Subcutaneous abdominal adipose tissue (tissue), 5 donors: ENCODE measurements around the gene PDE4D.

Source experiments
- H3K27ac ChIP-seq: one replicate; pipeline ENCODE4 v1.7.0; 2013; ENCODE audit warnings: low read depth, mild to moderate bottlenecking, inconsistent platforms, low read length, moderate library complexity
- H3K27me3 ChIP-seq, 5 donors: one replicate each; pipeline ENCODE4 v1.7.0; 2013; ENCODE audit warnings: low read length in 5 of 5, inconsistent platforms in 1 of 5; ENCODE audit not compliant: control insufficient read depth in 5 of 5, insufficient read depth in 4 of 5
- H3K36me3 ChIP-seq, 5 donors: one replicate each; pipeline ENCODE4 v1.7.0; 2013; ENCODE audit warnings: low read length in 5 of 5; ENCODE audit not compliant: control insufficient read depth in 5 of 5, insufficient read depth in 5 of 5
- H3K4me1 ChIP-seq, 5 donors: one replicate each; pipeline ENCODE4 v1.7.0; 2013; ENCODE audit warnings: low read length in 5 of 5, mild to moderate bottlenecking in 3 of 5, moderate library complexity in 1 of 5; ENCODE audit not compliant: control insufficient read depth in 5 of 5, insufficient read depth in 5 of 5
- H3K4me3 ChIP-seq, 5 donors: one replicate each; pipeline ENCODE4 v1.7.0; 2013; ENCODE audit warnings: low read length in 5 of 5, low read depth in 1 of 5
- H3K9ac ChIP-seq, 5 donors: one replicate each; pipeline ENCODE4 v1.7.0; 2013; ENCODE audit warnings: low read length in 5 of 5, mild to moderate bottlenecking in 4 of 5, moderate library complexity in 3 of 5
- H3K9me3 ChIP-seq, 5 donors: one replicate each; pipeline ENCODE4 v1.7.0; 2013; ENCODE audit warnings: low read length in 5 of 5; ENCODE audit not compliant: control insufficient read depth in 5 of 5
- donor health status: healthy.
- donor health status: healthy.
- donor health status: healthy.
- donor health status: healthy.
- donor health status: healthy.

PDE4D gene

GRCh38 chr5:59206132-59206581, 687.4 kb downstream of the PDE4D start:
- Histone ChIP-seq H3K9ac (no peak overlapping the region), H3K4me1 (peaks cover 0 to 3% (median 0%) of the 10 kb centered on the region in 5 donors), H3K4me3 (no peak overlapping the region), H3K27ac (no peak overlapping the region), H3K27me3 (no peaks in the 10 kb centered on the region), H3K9me3 (no peaks in the 10 kb centered on the region), H3K36me3 (no peaks in the 10 kb centered on the region)

GRCh38 chr5:59204114-59204897, 689.2 kb downstream of the PDE4D start:
- no peak overlapping the region for H3K27ac ChIP-seq
- H3K4me3 ChIP-seq, result no peak overlapping the region
- H3K4me1 ChIP-seq, result no peaks in the 10 kb centered on the region
- H3K9ac ChIP-seq, result no peak overlapping the region
- H3K9me3 ChIP-seq, result no peaks in the 10 kb centered on the region
- H3K27me3 ChIP-seq, result no peaks in the 10 kb centered on the region
- no peaks in the 10 kb centered on the region for H3K36me3 ChIP-seq

GRCh38 chr5:59199868-59200267, 693.7 kb downstream of the PDE4D start:
- Histone ChIP-seq H3K4me3 (no peak overlapping the region), H3K36me3 (no peaks in the 10 kb centered on the region), H3K9me3 (no peaks in the 10 kb centered on the region), H3K9ac (no peak overlapping the region), H3K27ac (no peak overlapping the region), H3K4me1 (no peaks in the 10 kb centered on the region), H3K27me3 (no peaks in the 10 kb centered on the region)

- no peaks in the 10 kb centered on the region for H3K9me3 ChIP-seq
- H3K27me3 ChIP-seq, result no peaks in the 10 kb centered on the region
- H3K36me3 ChIP-seq, result no peaks in the 10 kb centered on the region
- no peaks in the 10 kb centered on the region for H3K4me1 ChIP-seq
- no peak overlapping the region for H3K9ac ChIP-seq
- no peak overlapping the region for H3K27ac ChIP-seq
- H3K4me3 ChIP-seq, result no peak overlapping the region
Observed at GRCh38 chr5:59198832-59199231, 694.7 kb downstream of the PDE4D start.

- Histone ChIP-seq H3K36me3 (no peaks in the 10 kb centered on the region), H3K27ac (no peak overlapping the region), H3K9ac (no peak overlapping the region), H3K4me3 (no peak overlapping the region), H3K27me3 (no peaks in the 10 kb centered on the region), H3K4me1 (no peaks in the 10 kb centered on the region), H3K9me3 (no peaks in the 10 kb centered on the region)
Observed at GRCh38 chr5:59198365-59198764, 695.2 kb downstream of the PDE4D start.

GRCh38 chr5:59197911-59198310, 695.6 kb downstream of the PDE4D start:
- no peak overlapping the region for H3K27ac ChIP-seq
- no peaks in the 10 kb centered on the region for H3K36me3 ChIP-seq
- H3K9me3 ChIP-seq, result no peaks in the 10 kb centered on the region
- no peak overlapping the region for H3K4me3 ChIP-seq
- no peak overlapping the region for H3K9ac ChIP-seq
- no peaks in the 10 kb centered on the region for H3K27me3 ChIP-seq
- H3K4me1 ChIP-seq, result no peaks in the 10 kb centered on the region

GRCh38 chr5:59193616-59194319, 699.8 kb downstream of the PDE4D start:
- Histone ChIP-seq H3K36me3 (no peaks in the 10 kb centered on the region), H3K9ac (no peak overlapping the region), H3K4me3 (no peak overlapping the region), H3K27ac (no peak overlapping the region), H3K27me3 (no peaks in the 10 kb centered on the region), H3K4me1 (peaks cover 1 to 10% (median 6%) of the 10 kb centered on the region in 5 donors), H3K9me3 (no peaks in the 10 kb centered on the region)

GRCh38 chr5:59190746-59191145, 702.8 kb downstream of the PDE4D start:
- no peak overlapping the region for H3K27ac ChIP-seq
- H3K9me3 ChIP-seq, result no peaks in the 10 kb centered on the region
- no peaks in the 10 kb centered on the region for H3K27me3 ChIP-seq
- no peak overlapping the region for H3K9ac ChIP-seq
- H3K4me3 ChIP-seq, result no peak overlapping the region
- H3K4me1 ChIP-seq, result peaks cover 3 to 14% (median 6%) of the 10 kb centered on the region in 5 donors
- H3K36me3 ChIP-seq, result no peaks in the 10 kb centered on the region

GRCh38 chr5:59189472-59190244, 703.9 kb downstream of the PDE4D start:
- Histone ChIP-seq H3K27ac (no peak overlapping the region), H3K9ac (no peak overlapping the region), H3K4me1 (peaks cover 3 to 14% (median 6%) of the 10 kb centered on the region in 5 donors), H3K9me3 (no peaks in the 10 kb centered on the region), H3K4me3 (no peak overlapping the region), H3K36me3 (no peaks in the 10 kb centered on the region), H3K27me3 (no peaks in the 10 kb centered on the region)
